ENCODE results near the gene TIMD4. TPM values are rescaled to one million over a fixed set of nuclear protein-coding genes. Genes with fewer than 3 reads are reported as not detected.

Gene TIMD4
- total and polyA plus RNA-seq, 2 of the 4 experiments (the other 2 are of a cell fraction): not detected

- intact Hi-C loops (cut with micrococcal nuclease) (no loop called here), dilution Hi-C loops (cut with HindIII; ENCODE audit: low sequenced_read_pairs, unreplicated experiment) (no loop called here), in situ Hi-C loops (cut with MboI; ENCODE audit: low sequenced_read_pairs) (no loop called here)
- BruUV-seq (replicated peaks): no TSS peak
- H3K9me3 ChIP-seq (ENCODE audit: control insufficient read depth, insufficient read depth, low read length): no peaks in the 10 kb centered on the region; the same call in 1 of the 2 replicates
- H2BK20ac ChIP-seq (ENCODE audit: low read depth, low read length): no peak overlapping the region
- no peaks in the 10 kb centered on the region for H3K27me3 ChIP-seq (ENCODE audit: control insufficient read depth, insufficient read depth, low read length)
- no peak overlapping the region for H3K4me3 ChIP-seq (ENCODE audit: insufficient read depth, low read depth, low read length)
- no peak overlapping the region for H2BK120ac ChIP-seq (ENCODE audit: low read depth, low read length)
- H3K56ac ChIP-seq (ENCODE audit: extremely low read depth, insufficient read depth, low read length): no peak overlapping the region
- WGBS, 2 experiments (ENCODE audit: extremely low coverage in 2 of 2, insufficient read length in 1 of 2): no CpG with 5 or more reads among the region's 1 CpG
- H3K9ac ChIP-seq (ENCODE audit: low read depth, low read length): no peak overlapping the region
- no peak overlapping the region for H2AK5ac ChIP-seq (ENCODE audit: low read depth, low read length)
- DNase-seq: no peak
- H2BK15ac ChIP-seq (ENCODE audit: low read depth, low read length): no peak overlapping the region
- H3K79me1 ChIP-seq (ENCODE audit: low read depth in 1 of 2, low read length in 2 of 2): no peaks in the 10 kb centered on the region
- no peak overlapping the region for H2BK5ac ChIP-seq (ENCODE audit: low read depth, low read length, poor library complexity, severe bottlenecking)
- H2AFZ ChIP-seq (replicated peaks; ENCODE audit: low read length, poor library complexity): no peak overlapping the region
- H4K8ac ChIP-seq (ENCODE audit: low read depth in 2 of 2, low read length in 2 of 2): no peak overlapping the region
- no peak overlapping the region for H4K91ac ChIP-seq (ENCODE audit: insufficient read depth, low read depth, low read length)
- TF ChIP-seq NFE2L2 (IDR thresholded peaks at IDR 0.05; ENCODE audit: low read depth, low read length) (no peak), BHLHE40 (IDR thresholded peaks at IDR 0.05; ENCODE audit: low read depth, low read length) (no peak)
- no peaks in the 10 kb centered on the region for H3K9me1 ChIP-seq (ENCODE audit: insufficient read depth, low read length)
- ATAC-seq (ENCODE audit: low read depth): no peak
- H3K23ac ChIP-seq (ENCODE audit: low read depth, low read length): no peak overlapping the region
- no peaks in the 10 kb centered on the region for H3K4me1 ChIP-seq (ENCODE audit: control insufficient read depth, insufficient read depth, low read length)
- no peak overlapping the region for H3K27ac ChIP-seq (ENCODE audit: insufficient read depth, low read length)
- no peaks in the 10 kb centered on the region for H4K20me1 ChIP-seq (ENCODE audit: insufficient read depth, low read length)
- no peak overlapping the region for H3K4ac ChIP-seq (ENCODE audit: low read depth, low read length)
- H3K18ac ChIP-seq (ENCODE audit: low read depth, low read length): no peak overlapping the region
- no peaks in the 10 kb centered on the region for H3K36me3 ChIP-seq (ENCODE audit: control insufficient read depth, insufficient read depth, low read length)
- no peak overlapping the region for H4K5ac ChIP-seq (ENCODE audit: low read depth, low read length)
- no peak overlapping the region for H2AK9ac ChIP-seq (replicated peaks; ENCODE audit: low read depth, low read length, poor library complexity)
- no peak overlapping the region for H3K14ac ChIP-seq (replicated peaks; ENCODE audit: low read depth, low read length)
- CTCF ChIA-PET: no interaction called here
- POLR2A ChIA-PET (ENCODE audit: unreplicated experiment): no interaction called here
- no peak overlapping the region for H3K4me2 ChIP-seq (ENCODE audit: low read depth, low read length)
These were observed 92.6 kb downstream of the TIMD4 start for GRCh38 chr5:156870498-156870839.

Other genes with a start within 250 kb of the TIMD4 start
- not detected in 2 replicates for gene PPP1R2B, start 112.9 kb downstream of the TIMD4 start, total RNA-seq (2012; rRNA removed)
- gene PPP1R2B, start 112.9 kb downstream of the TIMD4 start, polyA plus RNA-seq (2012; rRNA removed): 0.04 TPM in 1 of 2 replicates, not detected in the other
- not detected in 2 replicates for gene HAVCR1, start 95.9 kb upstream of the TIMD4 start, total RNA-seq (2012; rRNA removed)
- not detected in 2 replicates for gene HAVCR1, start 95.9 kb upstream of the TIMD4 start, polyA plus RNA-seq (2012; rRNA removed)
- gene HAVCR2, start 145.8 kb upstream of the TIMD4 start, total RNA-seq (2012; rRNA removed): under 0.01 TPM in 2 replicates
- 0.07 and 0.09 TPM in 2 replicates for gene HAVCR2, start 145.8 kb upstream of the TIMD4 start, polyA plus RNA-seq (2012; rRNA removed)
- 8.6 and 13.9 TPM in 2 replicates for gene MED7, start 179.6 kb upstream of the TIMD4 start, total RNA-seq (2012; rRNA removed)
- gene MED7, start 179.6 kb upstream of the TIMD4 start, polyA plus RNA-seq (2012; rRNA removed): 7.3 and 9.0 TPM in 2 replicates
- not detected in 2 replicates for gene GARIN3, start 203.0 kb upstream of the TIMD4 start, total RNA-seq (2012; rRNA removed)
- gene GARIN3, start 203.0 kb upstream of the TIMD4 start, polyA plus RNA-seq (2012; rRNA removed): not detected in 2 replicates
- gene ITK, start 217.6 kb upstream of the TIMD4 start, total RNA-seq (2012; rRNA removed): not detected in 2 replicates
- gene ITK, start 217.6 kb upstream of the TIMD4 start, polyA plus RNA-seq (2012; rRNA removed): not detected in 2 replicates